Loucy (cell line): ENCODE data around the gene ZNF398.

Source experiments
- CTCF ChIP-seq: fragments of 200-600 bp; sonication (generic); conservative IDR thresholded peaks from 2 replicates; pipeline ENCODE4 v1.5.1; 2014; ENCODE audit warnings: mild to moderate bottlenecking, antibody characterized with exemption, low read length
- EZH2phosphoT487 ChIP-seq: fragments of 200-600 bp; IDR thresholded peaks from 2 replicates; pipeline ENCODE4 v1.6.1; 2018; ENCODE audit warnings: antibody characterized with exemption, mild to moderate bottlenecking, moderate library complexity, borderline replicate concordance

GRCh38 chr7:149147072-149147751 lies at the start of gene ZNF398:
- TF ChIP-seq CTCF = peak; percentile 61
- no peak for TF ChIP-seq EZH2phosphoT487
